GM12878 (cell line): ENCODE measurements around the gene UTF1. TPM values are rescaled to one million over a fixed set of nuclear protein-coding genes. Genes with fewer than 3 reads are reported as not detected.

Experiments used
- microRNA counts: library from miRNA; unstranded; fragments of <30 nt; microRNA quantifications from one replicate; lab custom pipeline; 2016
- microRNA-seq: library from miRNA; unstranded; fragments of <30 nt; microRNA quantifications from one replicate; pipeline ENCODE4, GENCODE V29; 2018
- polyA plus RNA-seq, 11 experiments: library from polyadenylated mRNA; depleted of rRNA in 4 of 11; unstranded in 6 of 11; stranded (reverse) in 5 of 11; fragments of >200 nt; fragmentation: Nextera tagmentation in 4 of 11; fragmentation: Illumina TruSeq in 1 of 11; extraction: Ambion mirVana in 4 of 11; extraction: Trizol in 1 of 11; gene quantifications; 1 replicate in 1 of 11; 2 replicates in 10 of 11; pipeline versions ENCODE4 v1.2.1 to v1.2.3, GENCODE V29; 2011 to 2016; ENCODE audit warnings: inconsistent platforms in 2 of 11, missing spikeins in 2 of 11, low read depth in 1 of 11
- total RNA-seq, 4 experiments: library from RNA; depleted of rRNA in 3 of 4; stranded (reverse); fragments of >200 nt in 3 of 4; fragmentation: Illumina TruSeq in 1 of 4; extraction: Trizol in 1 of 4; gene quantifications; 2 replicates each; pipeline versions ENCODE4 v1.2.1 to v1.2.3, GENCODE V29; 2013 to 2021

UTF1 gene
- total and polyA plus RNA-seq, 10 of the 15 experiments (the other 5 are each of a cell fraction or from before 2014, with no cell fraction given) = not detected

MicroRNA genes within 50 kb of the gene (microRNA counts, 767-probe panel; counts per million panel counts)
- microRNA hsa-miR-202-3p (lab: Ali Mortazavi, UCI) = 784 counts per million, percentile 18 among the panel's probes with 10 or more counts

Small RNA genes within 50 kb of the gene (microRNA-seq; reads per million reads assigned to microRNA genes)
- gene MIR202 = not detected

Other genes starting within 250 kb of the UTF1 start
Only the 7 nearest of the 14 such genes appear.
- not detected in 2 replicates for gene KNDC1, start 70.0 kb upstream of the UTF1 start, total RNA-seq (2014; rRNA removed)
- gene KNDC1, start 70.0 kb upstream of the UTF1 start, total RNA-seq (2014; rRNA removed; fragmentation: Illumina TruSeq; extraction: Trizol) = not detected in 2 replicates
- 0.05 TPM in 1 of 2 replicates, not detected in the other for gene KNDC1, start 70.0 kb upstream of the UTF1 start, total RNA-seq (2021)
- not detected in 2 replicates for gene KNDC1, start 70.0 kb upstream of the UTF1 start, polyA plus RNA-seq (2011; rRNA removed)
- gene KNDC1, start 70.0 kb upstream of the UTF1 start, polyA plus RNA-seq (2014; fragmentation: Illumina TruSeq; extraction: Trizol) = not detected in 2 replicates
- gene KNDC1, start 70.0 kb upstream of the UTF1 start, polyA plus RNA-seq (2014; fragmentation: Nextera tagmentation; extraction: Ambion mirVana) = not detected
- gene KNDC1, start 70.0 kb upstream of the UTF1 start, polyA plus RNA-seq (2014; rRNA removed) = not detected in 2 replicates
- gene KNDC1, start 70.0 kb upstream of the UTF1 start, polyA plus RNA-seq (2016; fragmentation: Nextera tagmentation; extraction: Ambion mirVana) = under 1 TPM; 0.03 to 0.11 TPM
- not detected in 2 replicates for gene VENTX, start 7.6 kb downstream of the UTF1 start, total RNA-seq (2014; rRNA removed)
- not detected in 2 replicates for gene VENTX, start 7.6 kb downstream of the UTF1 start, total RNA-seq (2014; rRNA removed; fragmentation: Illumina TruSeq; extraction: Trizol)
- gene VENTX, start 7.6 kb downstream of the UTF1 start, total RNA-seq (2021) = not detected in 2 replicates
- not detected in 2 replicates for gene VENTX, start 7.6 kb downstream of the UTF1 start, polyA plus RNA-seq (2011; rRNA removed)
- not detected in 2 replicates for gene VENTX, start 7.6 kb downstream of the UTF1 start, polyA plus RNA-seq (2014; fragmentation: Illumina TruSeq; extraction: Trizol)
- not detected for gene VENTX, start 7.6 kb downstream of the UTF1 start, polyA plus RNA-seq (2014; fragmentation: Nextera tagmentation; extraction: Ambion mirVana)
- not detected in 2 replicates for gene VENTX, start 7.6 kb downstream of the UTF1 start, polyA plus RNA-seq (2014; rRNA removed)
- gene VENTX, start 7.6 kb downstream of the UTF1 start, polyA plus RNA-seq (2016; fragmentation: Nextera tagmentation; extraction: Ambion mirVana) = under 1 TPM in 1 of 2 experiments, not detected in 1; 0.05 TPM
- 31.6 and 37.4 TPM in 2 replicates for gene ADAM8, start 46.7 kb downstream of the UTF1 start, total RNA-seq (2014; rRNA removed)
- 13.0 and 13.2 TPM in 2 replicates for gene ADAM8, start 46.7 kb downstream of the UTF1 start, total RNA-seq (2014; rRNA removed; fragmentation: Illumina TruSeq; extraction: Trizol)
- 86.1 and 92.7 TPM in 2 replicates for gene ADAM8, start 46.7 kb downstream of the UTF1 start, total RNA-seq (2021)
- gene ADAM8, start 46.7 kb downstream of the UTF1 start, polyA plus RNA-seq (2011; rRNA removed) = 5.3 and 15.1 TPM in 2 replicates
- 0.68 and 6.8 TPM in 2 replicates for gene ADAM8, start 46.7 kb downstream of the UTF1 start, polyA plus RNA-seq (2014; fragmentation: Illumina TruSeq; extraction: Trizol)
- gene ADAM8, start 46.7 kb downstream of the UTF1 start, polyA plus RNA-seq (2014; fragmentation: Nextera tagmentation; extraction: Ambion mirVana) = 1 to 10 TPM in 1 of 2 experiments, under 1 TPM in 1; 0.37 to 2.3 TPM
- gene ADAM8, start 46.7 kb downstream of the UTF1 start, polyA plus RNA-seq (2014; rRNA removed) = 51.6 and 73.2 TPM in 2 replicates
- gene ADAM8, start 46.7 kb downstream of the UTF1 start, polyA plus RNA-seq (2016; fragmentation: Nextera tagmentation; extraction: Ambion mirVana) = 10 to 100 TPM; 28.4 to 34.1 TPM
- gene TUBGCP2, start 78.7 kb downstream of the UTF1 start, total RNA-seq (2014; rRNA removed) = 38.5 TPM in 2 replicates
- gene TUBGCP2, start 78.7 kb downstream of the UTF1 start, total RNA-seq (2014; rRNA removed; fragmentation: Illumina TruSeq; extraction: Trizol) = 18.1 and 19.1 TPM in 2 replicates
- 46.5 and 47.1 TPM in 2 replicates for gene TUBGCP2, start 78.7 kb downstream of the UTF1 start, total RNA-seq (2021)
- 23.7 and 35.8 TPM in 2 replicates for gene TUBGCP2, start 78.7 kb downstream of the UTF1 start, polyA plus RNA-seq (2011; rRNA removed)
- gene TUBGCP2, start 78.7 kb downstream of the UTF1 start, polyA plus RNA-seq (2014; fragmentation: Illumina TruSeq; extraction: Trizol) = 16.0 and 26.6 TPM in 2 replicates
- 10 to 100 TPM in 1 of 2 experiments, 1 to 10 TPM in 1; 4.8 to 11.6 TPM for gene TUBGCP2, start 78.7 kb downstream of the UTF1 start, polyA plus RNA-seq (2014; fragmentation: Nextera tagmentation; extraction: Ambion mirVana)
- gene TUBGCP2, start 78.7 kb downstream of the UTF1 start, polyA plus RNA-seq (2014; rRNA removed) = 33.6 and 36.2 TPM in 2 replicates
- gene TUBGCP2, start 78.7 kb downstream of the UTF1 start, polyA plus RNA-seq (2016; fragmentation: Nextera tagmentation; extraction: Ambion mirVana) = 10 to 100 TPM; 36.4 to 37.7 TPM
- gene ZNF511, start 78.7 kb downstream of the UTF1 start, total RNA-seq (2014; rRNA removed) = 21.0 and 21.3 TPM in 2 replicates
- gene ZNF511, start 78.7 kb downstream of the UTF1 start, total RNA-seq (2014; rRNA removed; fragmentation: Illumina TruSeq; extraction: Trizol) = 29.8 and 30.3 TPM in 2 replicates
- 50.3 and 57.1 TPM in 2 replicates for gene ZNF511, start 78.7 kb downstream of the UTF1 start, total RNA-seq (2021)
- 24.8 and 32.1 TPM in 2 replicates for gene ZNF511, start 78.7 kb downstream of the UTF1 start, polyA plus RNA-seq (2011; rRNA removed)
- 12.0 and 31.8 TPM in 2 replicates for gene ZNF511, start 78.7 kb downstream of the UTF1 start, polyA plus RNA-seq (2014; fragmentation: Illumina TruSeq; extraction: Trizol)
- 1 to 10 TPM in 1 of 2 experiments, under 1 TPM in 1; 0.58 to 6.0 TPM for gene ZNF511, start 78.7 kb downstream of the UTF1 start, polyA plus RNA-seq (2014; fragmentation: Nextera tagmentation; extraction: Ambion mirVana)
- gene ZNF511, start 78.7 kb downstream of the UTF1 start, polyA plus RNA-seq (2014; rRNA removed) = 49.0 and 54.9 TPM in 2 replicates
- gene ZNF511, start 78.7 kb downstream of the UTF1 start, polyA plus RNA-seq (2016; fragmentation: Nextera tagmentation; extraction: Ambion mirVana) = 100 to 1,000 TPM; 110 TPM
- not detected in 2 replicates for gene CALY, start 106.7 kb downstream of the UTF1 start, total RNA-seq (2014; rRNA removed)
- gene CALY, start 106.7 kb downstream of the UTF1 start, total RNA-seq (2014; rRNA removed; fragmentation: Illumina TruSeq; extraction: Trizol) = not detected in 2 replicates
- gene CALY, start 106.7 kb downstream of the UTF1 start, total RNA-seq (2021) = not detected in 2 replicates
- 0.07 TPM in 1 of 2 replicates, not detected in the other for gene CALY, start 106.7 kb downstream of the UTF1 start, polyA plus RNA-seq (2011; rRNA removed)
- gene CALY, start 106.7 kb downstream of the UTF1 start, polyA plus RNA-seq (2014; fragmentation: Illumina TruSeq; extraction: Trizol) = not detected in 2 replicates
- gene CALY, start 106.7 kb downstream of the UTF1 start, polyA plus RNA-seq (2014; fragmentation: Nextera tagmentation; extraction: Ambion mirVana) = not detected
- not detected in 2 replicates for gene CALY, start 106.7 kb downstream of the UTF1 start, polyA plus RNA-seq (2014; rRNA removed)
- not detected for gene CALY, start 106.7 kb downstream of the UTF1 start, polyA plus RNA-seq (2016; fragmentation: Nextera tagmentation; extraction: Ambion mirVana)
- not detected in 2 replicates for gene PRAP1, start 117.2 kb downstream of the UTF1 start, total RNA-seq (2014; rRNA removed)
- gene PRAP1, start 117.2 kb downstream of the UTF1 start, total RNA-seq (2014; rRNA removed; fragmentation: Illumina TruSeq; extraction: Trizol) = not detected in 2 replicates
- not detected in 2 replicates for gene PRAP1, start 117.2 kb downstream of the UTF1 start, total RNA-seq (2021)
- not detected in 2 replicates for gene PRAP1, start 117.2 kb downstream of the UTF1 start, polyA plus RNA-seq (2011; rRNA removed)
- gene PRAP1, start 117.2 kb downstream of the UTF1 start, polyA plus RNA-seq (2014; fragmentation: Illumina TruSeq; extraction: Trizol) = not detected in 2 replicates
- not detected for gene PRAP1, start 117.2 kb downstream of the UTF1 start, polyA plus RNA-seq (2014; fragmentation: Nextera tagmentation; extraction: Ambion mirVana)
- gene PRAP1, start 117.2 kb downstream of the UTF1 start, polyA plus RNA-seq (2014; rRNA removed) = not detected in 2 replicates
- under 1 TPM in 1 of 2 experiments, not detected in 1; 0.25 TPM for gene PRAP1, start 117.2 kb downstream of the UTF1 start, polyA plus RNA-seq (2016; fragmentation: Nextera tagmentation; extraction: Ambion mirVana)